IPS-20b (cell line): ENCODE measurements around the gene RASGRP1.

Source experiments
- H3K27ac ChIP-seq: one replicate; pipeline ENCODE4 v1.5.1; 2013; ENCODE audit warnings: low read length
- H3K27me3 ChIP-seq: 2 replicates; pipeline ENCODE4 v1.6.1; 2013; ENCODE audit warnings: mild to moderate bottlenecking, low read length, inconsistent platforms; ENCODE audit not compliant: insufficient read depth
- H3K36me3 ChIP-seq: 2 replicates; pipeline ENCODE4 v1.6.1; 2013; ENCODE audit warnings: low read depth, mild to moderate bottlenecking, inconsistent platforms, low read length, moderate library complexity; ENCODE audit not compliant: insufficient read depth
- H3K4me1 ChIP-seq: 2 replicates; pipeline ENCODE4 v1.6.1; 2013; ENCODE audit warnings: mild to moderate bottlenecking, control low read depth, inconsistent platforms, low read length, moderate library complexity; ENCODE audit not compliant: insufficient read depth
- H3K4me3 ChIP-seq: 2 replicates; pipeline ENCODE4 v1.5.1; 2013; ENCODE audit warnings: mild to moderate bottlenecking, low read length, inconsistent platforms
- H3K9ac ChIP-seq: 2 replicates; pipeline ENCODE4 v1.6.1; 2013; ENCODE audit warnings: low read depth, mild to moderate bottlenecking, inconsistent platforms, low read length, moderate library complexity
- H3K9me3 ChIP-seq: 2 replicates; pipeline ENCODE4 v1.6.1; 2013; ENCODE audit warnings: mild to moderate bottlenecking, low read depth, low read length, inconsistent platforms; ENCODE audit not compliant: insufficient read depth

Gene RASGRP1

DNA sequence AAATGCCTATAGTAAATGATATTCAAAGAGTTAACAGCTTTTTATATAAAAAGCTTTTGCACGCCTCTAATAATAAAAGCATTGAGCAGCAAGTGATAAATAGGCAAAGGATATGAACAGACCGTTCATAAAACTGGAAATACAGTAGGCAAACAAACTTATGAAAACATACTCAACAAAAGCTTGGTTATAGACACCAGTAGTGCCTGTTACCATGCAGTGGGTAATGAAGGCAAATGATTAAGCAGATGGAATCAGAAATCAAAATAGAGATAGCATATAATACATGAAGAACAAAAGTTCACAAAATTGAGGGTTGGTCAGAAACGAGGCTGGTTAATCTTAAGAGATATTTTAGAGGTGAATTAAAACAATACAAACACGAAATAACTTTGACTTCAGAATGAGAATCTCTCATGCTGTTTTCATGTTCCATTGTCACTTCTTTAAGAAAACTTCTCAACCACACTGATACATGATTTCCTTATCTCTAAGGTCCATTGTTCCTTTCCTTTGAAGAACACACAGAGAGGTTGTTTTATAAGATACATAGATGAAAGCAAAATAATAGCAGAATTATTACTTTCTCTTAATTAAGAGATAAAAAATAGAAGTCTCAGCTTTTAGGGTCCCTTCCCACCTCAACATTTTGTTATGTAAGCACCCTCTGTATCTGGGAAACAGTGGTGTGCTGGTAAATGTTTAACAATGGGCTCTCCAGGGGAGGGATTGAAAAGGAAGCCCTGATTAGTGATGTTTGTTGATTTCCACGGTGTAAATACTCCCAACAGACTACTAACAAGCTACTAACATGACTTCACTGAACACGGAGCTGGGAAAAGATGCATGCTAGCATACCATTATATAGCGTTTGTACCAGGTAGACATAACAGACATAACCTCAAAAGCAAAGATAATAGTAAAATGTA is 12.6 kb downstream of the RASGRP1 start:
- no peaks in the 10 kb centered on the region for H3K9me3 ChIP-seq
- no peaks in the 10 kb centered on the region for H3K36me3 ChIP-seq
- peaks cover 11% of the 10 kb centered on the region; the same call in 1 of the 2 replicates for H3K4me1 ChIP-seq
- H3K27me3 ChIP-seq, result no peaks in the 10 kb centered on the region; the same call in 1 of the 2 replicates
- no peak overlapping the region for H3K4me3 ChIP-seq
- no peak overlapping the region for H3K9ac ChIP-seq
- no peak overlapping the region for H3K27ac ChIP-seq

DNA sequence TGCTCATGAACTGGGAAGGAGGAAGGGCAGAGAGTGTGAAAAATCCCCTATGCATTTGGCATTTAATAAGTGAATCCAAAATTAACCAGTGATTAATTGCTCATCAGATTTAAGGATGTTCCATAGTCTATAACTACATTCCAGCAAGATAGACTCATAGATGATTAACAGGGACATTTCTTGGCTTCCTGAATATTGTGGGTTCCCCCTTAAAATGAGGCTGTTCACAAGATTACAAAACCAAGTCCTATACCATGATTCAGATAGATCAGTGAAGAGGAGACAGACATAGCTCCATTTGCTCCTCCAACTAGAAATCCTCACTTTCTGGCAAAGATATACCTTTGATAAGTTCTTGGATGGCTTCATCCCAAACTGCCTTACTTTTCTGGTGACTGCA is 15.4 kb downstream of the RASGRP1 start:
- H3K27ac ChIP-seq, result no peak overlapping the region
- H3K4me1 ChIP-seq, result peaks cover 14% of the 10 kb centered on the region; the same call in 1 of the 2 replicates
- H3K4me3 ChIP-seq, result no peak overlapping the region
- no peaks in the 10 kb centered on the region for H3K36me3 ChIP-seq
- H3K9me3 ChIP-seq, result no peaks in the 10 kb centered on the region
- no peak overlapping the region for H3K9ac ChIP-seq
- no peaks in the 10 kb centered on the region for H3K27me3 ChIP-seq

DNA sequence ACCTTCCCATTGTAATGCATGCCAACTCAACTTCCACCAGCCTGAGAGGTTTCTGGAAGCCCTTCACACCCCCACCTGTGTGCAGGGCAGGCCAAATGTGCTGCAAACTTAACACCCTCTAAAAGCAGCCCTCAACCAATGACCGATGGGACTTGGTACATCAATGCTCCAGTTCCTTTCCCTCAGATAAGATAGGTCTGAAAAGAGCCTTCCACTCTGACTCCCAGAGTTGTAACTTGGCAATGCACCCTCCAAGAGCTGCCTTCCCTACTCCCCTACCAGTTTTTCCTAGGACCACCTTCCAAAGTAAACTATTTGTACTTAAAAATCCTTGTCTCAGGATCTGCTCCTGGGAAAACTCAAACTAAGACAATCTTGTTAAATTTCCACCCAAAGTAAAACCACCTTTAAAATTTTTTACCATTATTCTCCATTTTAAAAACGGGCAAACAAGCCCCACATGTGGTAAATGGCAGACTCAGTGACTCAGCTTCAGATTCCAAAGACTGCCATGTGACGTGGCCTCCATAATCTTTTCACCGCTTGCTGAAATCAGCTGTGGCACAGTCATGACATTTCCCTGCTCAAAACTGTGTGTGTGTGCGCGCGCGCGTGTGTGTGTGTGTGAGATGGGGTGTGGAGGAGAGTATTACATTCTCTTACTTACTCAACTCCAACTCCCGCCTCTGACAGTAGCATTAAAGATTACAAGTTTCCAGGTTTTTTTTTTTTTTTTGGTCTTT is 17.2 kb downstream of the RASGRP1 start:
- Histone ChIP-seq H3K27ac (no peak overlapping the region), H3K9me3 (no peaks in the 10 kb centered on the region), H3K27me3 (no peaks in the 10 kb centered on the region), H3K4me1 (peaks cover 8% of the 10 kb centered on the region; the same call in 1 of the 2 replicates), H3K4me3 (no peak overlapping the region), H3K9ac (no peak overlapping the region), H3K36me3 (no peaks in the 10 kb centered on the region)

DNA sequence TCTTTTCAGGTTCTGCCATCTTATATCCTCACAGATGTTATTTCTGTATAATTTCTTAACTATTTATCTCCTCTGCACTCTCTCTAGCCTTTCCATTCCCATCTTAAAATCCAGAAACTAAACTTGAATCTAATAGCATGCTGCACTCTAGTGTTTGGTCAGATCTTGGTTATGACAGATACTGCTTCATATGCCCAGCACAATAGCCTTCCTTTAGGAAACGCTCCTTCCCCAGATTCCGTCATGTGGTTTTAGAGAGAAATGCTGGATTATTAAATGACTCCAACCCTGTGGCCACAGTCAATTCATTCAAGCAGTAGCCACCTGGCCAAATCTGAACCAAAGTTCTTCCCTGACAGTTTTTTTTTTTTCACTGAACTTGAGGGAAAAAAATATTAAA is 19.4 kb downstream of the RASGRP1 start:
- Histone ChIP-seq H3K36me3 (no peaks in the 10 kb centered on the region), H3K9ac (no peak overlapping the region), H3K27ac (no peak overlapping the region), H3K4me3 (no peak overlapping the region), H3K9me3 (no peaks in the 10 kb centered on the region), H3K27me3 (no peaks in the 10 kb centered on the region), H3K4me1 (0 out of 2 replicates have a peak, but pooled peaks cover 3% of the 10 kb centered on the region)

DNA sequence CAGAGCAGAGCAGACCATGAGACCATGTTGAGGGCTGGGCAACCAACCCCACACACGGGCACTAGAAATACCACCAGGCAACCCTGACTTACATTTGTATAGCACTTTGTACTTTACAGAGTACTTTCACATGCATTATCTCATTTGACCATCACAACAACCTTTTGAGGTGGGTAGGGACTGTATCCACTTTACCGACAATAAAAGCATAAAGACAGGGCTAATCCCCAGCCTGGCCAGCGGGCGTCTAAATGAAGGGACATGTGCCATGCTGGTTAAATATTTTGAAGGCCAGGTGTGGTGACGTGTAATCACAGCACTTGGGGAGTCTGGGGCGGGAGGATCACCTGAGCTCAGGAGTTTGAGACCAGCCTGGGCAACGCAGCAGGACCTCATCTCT is 23.6 kb downstream of the RASGRP1 start:
- no peak overlapping the region for H3K27ac ChIP-seq
- no peaks in the 10 kb centered on the region for H3K9me3 ChIP-seq
- H3K36me3 ChIP-seq, result no peaks in the 10 kb centered on the region
- no peak overlapping the region for H3K9ac ChIP-seq
- no peaks in the 10 kb centered on the region for H3K27me3 ChIP-seq
- no peaks in the 10 kb centered on the region for H3K4me1 ChIP-seq
- H3K4me3 ChIP-seq, result no peak overlapping the region

DNA sequence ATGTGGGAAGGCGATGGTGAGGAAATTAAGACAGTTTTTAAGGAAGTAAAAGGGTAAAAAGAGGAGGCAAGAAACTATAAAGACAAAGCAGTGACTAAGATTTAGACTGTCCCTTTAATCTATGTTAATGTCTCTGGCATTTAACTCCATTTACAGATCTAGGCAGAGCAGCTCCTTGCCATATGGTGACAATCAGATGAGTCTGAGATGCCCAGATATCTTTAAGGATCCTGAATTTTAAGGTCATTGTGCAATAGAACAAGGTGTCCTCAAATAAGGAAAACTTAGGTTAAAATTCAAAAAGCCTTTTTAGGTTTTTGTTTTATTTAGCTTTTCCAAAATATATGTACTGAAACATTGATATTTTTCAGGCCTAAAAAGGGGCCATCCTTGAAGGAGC is 24.1 kb downstream of the RASGRP1 start:
- no peaks in the 10 kb centered on the region for H3K36me3 ChIP-seq
- H3K4me3 ChIP-seq, result no peak overlapping the region
- H3K27ac ChIP-seq, result no peak overlapping the region
- H3K9me3 ChIP-seq, result no peaks in the 10 kb centered on the region
- no peaks in the 10 kb centered on the region for H3K4me1 ChIP-seq
- no peak overlapping the region for H3K9ac ChIP-seq
- H3K27me3 ChIP-seq, result no peaks in the 10 kb centered on the region

DNA sequence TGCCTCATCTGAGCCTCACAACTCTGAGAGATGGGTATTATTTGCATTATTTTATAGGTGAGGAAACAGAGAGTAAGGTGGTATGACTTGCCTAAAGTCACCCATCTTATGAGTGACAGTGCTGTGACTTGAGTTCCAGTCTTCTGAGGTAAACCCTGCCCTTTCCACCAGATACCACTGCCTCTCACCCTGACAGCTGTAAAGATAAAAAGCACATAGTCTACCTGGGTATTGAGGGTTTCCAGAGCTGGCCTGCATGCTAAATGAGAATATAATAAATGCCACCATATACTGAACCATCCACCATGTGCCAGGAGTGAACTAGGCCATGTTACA is 25.6 kb downstream of the RASGRP1 start:
- no peaks in the 10 kb centered on the region for H3K4me1 ChIP-seq
- no peaks in the 10 kb centered on the region for H3K36me3 ChIP-seq
- no peaks in the 10 kb centered on the region for H3K9me3 ChIP-seq
- no peak overlapping the region for H3K9ac ChIP-seq
- no peak overlapping the region for H3K27ac ChIP-seq
- H3K27me3 ChIP-seq, result no peaks in the 10 kb centered on the region
- no peak overlapping the region for H3K4me3 ChIP-seq

DNA sequence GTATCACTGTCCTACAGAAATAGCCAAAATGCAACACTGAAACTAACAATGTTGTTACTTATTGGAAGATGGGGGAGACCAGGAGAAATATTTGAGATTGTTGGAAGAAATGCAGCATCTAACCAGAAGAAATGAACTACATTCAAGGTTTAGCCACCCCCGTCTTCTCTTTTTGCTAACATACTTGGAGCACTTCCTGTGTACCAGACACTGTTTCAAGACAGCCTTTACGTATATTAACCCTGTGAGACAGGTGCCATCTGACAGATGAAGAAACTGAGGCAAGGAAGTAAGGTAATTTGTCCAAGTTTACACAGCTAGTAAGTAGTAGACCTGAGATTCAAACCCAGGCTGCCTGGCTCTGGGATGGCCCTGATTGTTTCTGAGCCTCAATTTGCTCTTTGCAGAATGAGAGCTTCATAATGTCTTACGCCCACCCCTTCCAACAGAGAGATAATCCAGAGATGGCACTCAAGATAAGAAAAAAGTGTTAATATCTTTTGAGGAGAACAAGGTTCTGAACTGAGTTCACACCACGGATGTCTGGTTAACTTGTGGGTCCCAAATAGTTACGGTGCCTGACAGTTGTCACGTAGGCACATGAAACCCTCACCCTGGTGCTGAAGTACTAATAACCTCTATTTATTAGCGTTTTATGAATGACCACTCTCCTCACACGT is 26.1 kb downstream of the RASGRP1 start:
- Histone ChIP-seq H3K4me3 (no peak overlapping the region), H3K36me3 (no peaks in the 10 kb centered on the region), H3K9me3 (no peaks in the 10 kb centered on the region), H3K27me3 (no peaks in the 10 kb centered on the region), H3K27ac (no peak overlapping the region), H3K4me1 (no peaks in the 10 kb centered on the region), H3K9ac (no peak overlapping the region)

DNA sequence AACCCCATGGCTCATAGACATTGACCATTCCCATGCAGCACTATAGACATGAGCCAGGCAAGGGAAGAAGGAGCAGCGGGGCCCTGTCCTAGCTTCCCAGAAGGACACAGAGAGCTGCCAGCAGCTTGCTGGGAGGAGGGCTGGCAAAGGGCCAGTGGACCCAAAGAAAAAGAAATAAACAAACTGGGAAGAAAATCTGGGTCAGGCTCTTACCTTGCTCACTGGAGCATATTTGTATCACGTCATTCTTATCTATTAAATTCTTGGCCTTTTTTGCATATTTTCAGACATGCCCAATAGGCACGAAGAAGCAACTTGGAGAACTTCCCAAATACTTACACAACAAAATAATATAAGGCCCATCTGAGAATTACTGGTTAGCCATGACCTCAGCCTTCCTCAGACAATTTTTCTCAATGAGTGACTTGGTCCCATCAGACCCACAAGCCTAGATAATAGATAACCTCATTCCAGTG is 28.4 kb downstream of the RASGRP1 start:
- Histone ChIP-seq H3K27ac (no peak overlapping the region), H3K9me3 (no peaks in the 10 kb centered on the region), H3K9ac (no peak overlapping the region), H3K4me1 (no peaks in the 10 kb centered on the region; the same call in 1 of the 2 replicates), H3K36me3 (no peaks in the 10 kb centered on the region), H3K27me3 (no peaks in the 10 kb centered on the region), H3K4me3 (no peak overlapping the region)

DNA sequence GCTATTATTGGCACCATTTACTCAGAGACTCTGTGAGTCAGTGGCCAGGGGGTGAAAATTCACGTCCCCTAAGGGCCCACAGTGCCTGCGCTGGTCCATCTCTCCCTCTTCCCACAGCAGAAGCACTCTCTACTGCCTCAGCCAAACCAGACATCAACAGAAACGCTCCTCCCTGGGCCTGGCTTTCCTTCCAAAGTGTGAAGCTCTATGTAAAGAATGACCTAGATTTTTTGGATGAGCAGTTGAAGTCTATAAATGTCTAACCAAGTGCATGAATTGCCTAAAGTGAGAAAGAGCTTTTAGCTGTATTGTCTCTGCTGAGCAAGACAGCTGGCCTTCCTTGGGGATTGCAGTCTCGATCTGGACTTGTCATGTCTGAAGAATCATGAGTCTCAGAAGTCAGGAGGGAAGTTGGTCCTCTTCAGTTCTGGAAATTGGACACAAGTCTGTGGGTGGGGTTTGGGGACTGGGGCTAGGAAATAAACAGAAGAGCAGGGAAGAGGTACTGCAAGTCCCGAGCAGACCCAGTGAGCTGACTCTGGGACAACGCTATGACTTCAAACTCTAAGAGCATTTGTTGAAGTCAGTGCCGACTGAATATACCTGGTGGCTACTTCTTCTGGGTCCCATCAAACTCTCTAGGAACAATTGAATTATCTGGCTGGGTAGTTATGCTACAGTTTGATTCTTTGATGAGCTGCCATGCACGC is 29.0 kb downstream of the RASGRP1 start:
- Histone ChIP-seq H3K36me3 (no peaks in the 10 kb centered on the region), H3K27ac (no peak overlapping the region)

DNA sequence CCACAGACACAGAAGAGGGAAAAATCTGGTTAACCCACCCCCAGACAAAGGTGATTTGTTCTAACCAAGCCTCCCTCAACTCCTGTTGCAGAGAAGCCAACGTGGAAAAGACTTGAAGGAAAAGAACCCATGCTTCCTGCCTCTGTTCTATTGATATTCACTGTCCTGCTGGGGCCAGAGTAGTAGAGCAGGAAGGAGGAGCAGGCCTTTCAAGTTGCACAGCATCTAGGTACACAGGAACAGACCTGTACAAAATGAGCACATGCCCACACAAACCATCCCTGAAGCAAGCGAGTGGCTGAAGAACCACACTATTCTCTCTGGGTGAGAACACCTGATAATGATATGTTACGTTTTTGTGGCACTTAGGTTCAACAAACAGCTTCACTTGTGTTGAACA is 29.9 kb downstream of the RASGRP1 start:
- Histone ChIP-seq H3K36me3 (no peaks in the 10 kb centered on the region), H3K27ac (no peak overlapping the region), H3K4me3 (no peak overlapping the region), H3K9ac (no peak overlapping the region), H3K27me3 (no peaks in the 10 kb centered on the region), H3K4me1 (no peaks in the 10 kb centered on the region; the same call in 1 of the 2 replicates), H3K9me3 (no peaks in the 10 kb centered on the region)

More for the DNA sequence above, 29.0 kb downstream of the RASGRP1 start:
- Histone ChIP-seq H3K4me1 (no peaks in the 10 kb centered on the region; the same call in 1 of the 2 replicates), H3K9me3 (no peaks in the 10 kb centered on the region), H3K9ac (no peak overlapping the region), H3K4me3 (no peak overlapping the region), H3K27me3 (no peaks in the 10 kb centered on the region)
